ENCODE measurements around the gene RPP40. TPM values are rescaled to one million over a fixed set of nuclear protein-coding genes. Genes with fewer than 3 reads are reported as not detected.

The RPP40 gene
- total and polyA plus RNA-seq, 2 of the 8 experiments (the other 6 are each of a cell fraction or from before 2014, with no cell fraction given), result 7.0 to 15.7 TPM

DNA sequence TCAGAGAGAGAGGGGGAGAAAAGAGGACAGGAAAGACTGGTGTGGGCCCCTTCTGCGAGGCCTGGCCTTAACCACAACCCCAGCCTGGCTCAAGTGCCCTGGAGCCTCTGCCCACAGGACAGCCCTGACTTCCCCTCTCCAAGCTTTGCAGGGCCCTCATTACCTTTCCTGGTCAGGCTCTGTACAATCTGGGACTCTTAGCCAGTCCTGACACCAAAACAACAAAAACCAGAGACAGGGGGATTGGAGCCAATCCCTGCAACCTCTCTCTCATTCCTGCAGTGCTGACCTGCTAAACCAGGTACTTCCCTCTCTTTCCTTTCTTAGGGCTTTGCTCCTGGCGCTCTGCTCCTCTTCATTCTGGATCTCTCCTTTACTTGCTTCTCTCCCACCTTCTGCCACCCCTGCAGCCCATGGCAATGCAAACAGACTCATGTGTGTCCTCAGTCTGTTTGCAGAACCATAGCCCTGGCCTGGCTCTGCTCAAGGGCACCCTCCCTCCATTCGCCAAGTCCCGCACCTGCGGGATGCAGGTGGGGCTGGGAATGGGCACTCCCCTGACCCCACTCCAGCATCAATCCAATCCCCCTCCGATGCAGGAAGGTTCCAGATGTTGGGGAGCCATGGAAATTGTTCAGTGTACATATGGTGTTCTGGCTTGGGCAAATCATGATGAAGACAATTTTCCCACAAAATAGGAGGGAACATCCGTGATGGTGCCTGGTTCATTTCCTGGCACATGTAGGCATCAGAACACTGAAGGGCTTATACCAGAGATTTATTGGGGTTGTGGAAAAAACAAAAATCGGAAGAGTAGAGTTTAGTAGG is 38.1 kb downstream of the RPP40 start:
- H3K36me3 ChIP-seq (ENCODE audit: control insufficient read depth in 2 of 4, insufficient read depth in 4 of 4, low read length in 3 of 4), result no peaks in the 10 kb centered on the region
- CTCF ChIA-PET (ENCODE audit: partially characterized antibody), result interaction anchor here (1.6 to 3.8 kb wide), 3 partner anchors 9 to 64 kb away, joined by 5 to 12 read pairs (median 7); no protein-coding TSS in a partner anchor
- FAIRE-seq, result no peak

More for the DNA sequence above, 38.1 kb downstream of the RPP40 start:
- Histone ChIP-seq H3K4me1 (replicated peaks in 1 of 4; ENCODE audit: control insufficient read depth in 3 of 4, insufficient read depth in 4 of 4, low read length in 3 of 4) (peaks cover 0 to 6% (median 4%) of the 10 kb centered on the region in 4 experiments; a peak in 4 of 7 replicates), H3K79me1 (ENCODE audit: low read depth, low read length) (no peaks in the 10 kb centered on the region), H4K8ac (ENCODE audit: extremely low read depth, insufficient read depth, low read length) (no peak overlapping the region), H2BK20ac (ENCODE audit: low read length) (no peak overlapping the region), H4K5ac (ENCODE audit: insufficient read length, low read depth, low read length) (no peak overlapping the region), H2AK5ac (ENCODE audit: low read depth, low read length) (no peak overlapping the region), H3K23me2 (ENCODE audit: low read depth, low read length) (no peaks in the 10 kb centered on the region), H2AFZ (ENCODE audit: low read length) (no peak overlapping the region), H3K79me2 (ENCODE audit: control insufficient read depth in 1 of 2, insufficient read depth in 2 of 2, low read length in 2 of 2) (no peaks in the 10 kb centered on the region), H4K91ac (replicated peaks; ENCODE audit: insufficient read length, low read length) (no peak overlapping the region), H3K4me3 (ENCODE audit: extremely low read depth in 1 of 4, insufficient read depth in 2 of 4, low read depth in 3 of 4, low read length in 4 of 4) (no peak overlapping the region), H3K27me3 (replicated peaks in 1 of 4; ENCODE audit: control insufficient read depth in 3 of 4, extremely low read depth in 1 of 4, insufficient read depth in 3 of 4, low read length in 3 of 4) (no peaks in the 10 kb centered on the region; a peak in 1 of 7 replicates), H3K27ac (ENCODE audit: low read depth, low read length) (no peak overlapping the region), H3K4me2 (ENCODE audit: insufficient read depth in 1 of 2, low read depth in 2 of 2, low read length in 2 of 2) (no peak overlapping the region), H4K20me1 (replicated peaks in 1 of 2; ENCODE audit: control insufficient read depth in 1 of 2, insufficient read depth in 2 of 2, low read length in 2 of 2) (no peaks in the 10 kb centered on the region), H3K18ac (ENCODE audit: extremely low read depth, low read length) (no peak overlapping the region), H2BK15ac (ENCODE audit: low read length) (no peak overlapping the region), H3K9ac (replicated peaks in 1 of 4; ENCODE audit: extremely low read depth in 1 of 4, low read depth in 3 of 4, low read length in 3 of 4) (no peak overlapping the region), H2BK120ac (replicated peaks; ENCODE audit: low read depth, low read length) (no peak overlapping the region), H3K4ac (replicated peaks; ENCODE audit: insufficient read length, low read depth, low read length) (no peak overlapping the region), H2BK5ac (ENCODE audit: low read depth, low read length) (no peak overlapping the region), H3K9me3 (ENCODE audit: insufficient read depth in 2 of 2, low read depth in 1 of 2, low read length in 1 of 2) (no peaks in the 10 kb centered on the region), H2BK12ac (ENCODE audit: low read depth, low read length) (no peak overlapping the region), H3K56ac (replicated peaks; ENCODE audit: insufficient read length, low read depth, low read length) (no peak overlapping the region), H3K14ac (ENCODE audit: insufficient read length) (no peak overlapping the region), H3K23ac (ENCODE audit: insufficient read length) (no peak overlapping the region)
- POLR2A ChIA-PET (ENCODE audit: partially characterized antibody), result interaction anchor here (1.8 kb wide), 1 partner anchor 8 kb away, joined by 9 read pairs; no protein-coding TSS in a partner anchor
- 82% methylated on average over 8 of the region's 8 CpGs; no CpG with 5 or more reads in 1 of the 2 experiments for WGBS, 2 experiments (ENCODE audit: extremely low coverage in 1 of 2, insufficient coverage in 1 of 2, insufficient read length in 1 of 2, insufficient replicate concordance in 2 of 2, low coverage in 1 of 2, low lambda C conversion rate in 2 of 2, missing lambda C conversion rate in 1 of 2)
- DNase-seq (ENCODE audit: low read depth in 1 of 2, low spot score in 2 of 2), result no peak
- TF ChIP-seq KDM5A (IDR thresholded peaks at IDR 0.05; ENCODE audit: low read length), result no peak
- TF ChIP-seq RNF2 (IDR thresholded peaks at IDR 0.05; ENCODE audit: borderline replicate concordance, low read depth, low read length, missing control alignments, poor library complexity, severe bottlenecking), result no peak
- TF ChIP-seq EZH2 (IDR thresholded peaks at IDR 0.05; ENCODE audit: low read depth, low read length, severe bottlenecking), result no peak
- TF ChIP-seq POLR2AphosphoS5 (IDR thresholded peaks at IDR 0.05; ENCODE audit: low read depth, low read length), result no peak
- no peak for TF ChIP-seq KDM1A (IDR thresholded peaks at IDR 0.05; ENCODE audit: borderline replicate concordance, low read length)
- TF ChIP-seq YY1 (IDR thresholded peaks at IDR 0.05; ENCODE audit: low read depth, low read length), result no peak
- no peak for TF ChIP-seq ASH2L (IDR thresholded peaks at IDR 0.05; ENCODE audit: low read length)
- no peak for TF ChIP-seq SP1 (IDR thresholded peaks at IDR 0.05; ENCODE audit: low read depth, low read length)
- TF ChIP-seq FOSL1 (IDR thresholded peaks at IDR 0.05; ENCODE audit: insufficient read depth, low read depth, low read length), result no peak
